HepG2 (cell line): ENCODE data around the gene ZKSCAN4. TPM values are rescaled to one million over a fixed set of nuclear protein-coding genes. Genes with fewer than 3 reads are reported as not detected.

ENCODE experiments used
- ATAC-seq: fragments of 200-7000 bp; cut with Tn5 transposase; 3 replicates; pipeline ENCODE4 v1.9.1; 2020; ENCODE audit warnings: mild to moderate bottlenecking, moderate library complexity
- BruUV-seq: library from RNA; stranded (reverse); fragments of 400-500 nt; replicated peaks from 2 replicates; lab custom pipeline; 2021; lab: Mats Ljungman, UMichigan
- CTCF ChIA-PET: fragments of 300-600 bp; formaldehyde crosslinking; extraction: SDS; loops from one replicate; lab custom pipeline; 2021; ENCODE audit warnings: low total read pairs, inconsistent platforms, low intra/inter-chr PET ratio; lab: Yijun Ruan, JAX
- POLR2A ChIA-PET: fragments of 350-600 bp; sonication (Branson Sonifier 250); formaldehyde crosslinking; loops from one replicate; lab custom pipeline; 2020; ENCODE audit warnings: antibody characterized with exemption, inconsistent platforms; lab: Yijun Ruan, JAX
- DNase-seq: peaks from one replicate; pipeline ENCODE4 v3.0.0-alpha.2; 2015; ENCODE audit warnings: low spot score
- FAIRE-seq: peaks from 3 replicates; lab custom pipeline; 2011; peaks lifted over from hg19 to GRCh38; lab: Jason Lieb, UNC
- H2AFZ ChIP-seq: one replicate; pipeline ENCODE4 v1.6.1; 2011; ENCODE audit warnings: low read length, inconsistent platforms
- H3K27ac ChIP-seq: fragments of 300-600 bp; 3 replicates; pipeline ENCODE4 v1.8.0; 2011; ENCODE audit warnings: mixed run types, mild to moderate bottlenecking, mixed read lengths, low read length, inconsistent platforms; ENCODE audit not compliant: insufficient read depth; ENCODE audit errors: extremely low read length
- H3K27me3 ChIP-seq, 2 experiments: fragments of 200-600 bp in 1 of 2; 2 replicates in 1 of 2; 3 replicates in 1 of 2; pipeline versions ENCODE4 v1.6.0 to v1.8.0; 2011; ENCODE audit warnings: low read length in 2 of 2, mild to moderate bottlenecking in 2 of 2, moderate library complexity in 2 of 2, inconsistent platforms in 1 of 2; ENCODE audit not compliant: insufficient read depth in 2 of 2, control insufficient read depth in 1 of 2
- H3K36me3 ChIP-seq, 2 experiments: fragments of 200-600 bp in 1 of 2; replicated peaks in 1 of 2; 2 replicates in 1 of 2; 3 replicates in 1 of 2; pipeline versions ENCODE4 v1.5.1 to v1.8.0; 2011; ENCODE audit warnings: low read length in 2 of 2, inconsistent platforms in 1 of 2; ENCODE audit not compliant: insufficient read depth in 2 of 2, control insufficient read depth in 1 of 2
- H3K4me1 ChIP-seq: 2 replicates; pipeline ENCODE4 v1.5.1; 2012; ENCODE audit warnings: low read length, inconsistent platforms; ENCODE audit not compliant: insufficient read depth
- H3K4me2 ChIP-seq: 2 replicates; pipeline ENCODE4 v1.6.0; 2011; ENCODE audit warnings: low read depth, low read length, inconsistent platforms
- H3K4me3 ChIP-seq, 3 experiments: fragments of 200-600 bp in 1 of 3; sonication (generic), shearing (Covaris generic) in 1 of 3; replicated peaks in 1 of 3; 2 replicates each; pipeline ENCODE4 v1.5.1; 2011 to 2016; ENCODE audit warnings: low read length in 3 of 3, inconsistent platforms in 2 of 3, low read depth in 2 of 3, mild to moderate bottlenecking in 2 of 3, control low read depth in 1 of 3, mixed read lengths in 1 of 3; ENCODE audit not compliant: insufficient read depth in 1 of 3
- H3K79me2 ChIP-seq: one replicate; pipeline ENCODE4 v1.6.1; 2011; ENCODE audit warnings: low read length, inconsistent platforms; ENCODE audit not compliant: insufficient read depth
- H3K9ac ChIP-seq: 2 replicates; pipeline ENCODE4 v1.6.0; 2011; ENCODE audit warnings: mild to moderate bottlenecking, low read depth, low read length, inconsistent platforms; ENCODE audit not compliant: insufficient read depth
- H3K9me3 ChIP-seq: 2 replicates; pipeline ENCODE4 v1.5.1; 2012; ENCODE audit warnings: mild to moderate bottlenecking, low read length
- H4K20me1 ChIP-seq: 2 replicates; pipeline ENCODE4 v1.6.0; 2011; ENCODE audit warnings: inconsistent platforms, mild to moderate bottlenecking, low read length, moderate library complexity; ENCODE audit not compliant: insufficient read depth
- ATF4 ChIP-seq, 2 experiments: fragments of 450-650 bp in 1 of 2; sonication (generic) in 1 of 2; formaldehyde crosslinking; IDR thresholded peaks; 2 replicates each; pipeline versions ENCODE4 v1.5.0 to v1.8.0; 2020 to 2022; ENCODE audit warnings: mild to moderate bottlenecking in 1 of 2, missing genetic modification reagents in 1 of 2
- E2F2 ChIP-seq: sonication (generic); formaldehyde crosslinking; IDR thresholded peaks from 2 replicates; pipeline ENCODE4 v1.4.0; 2020; ENCODE audit warnings: missing genetic modification reagents, borderline replicate concordance
- HIC2 ChIP-seq: sonication (generic); formaldehyde crosslinking; IDR thresholded peaks from 2 replicates; pipeline ENCODE4 v1.9.0; 2022; ENCODE audit warnings: low read depth, missing genetic modification reagents
- ISX ChIP-seq: sonication (generic); formaldehyde crosslinking; conservative IDR thresholded peaks from 2 replicates; pipeline ENCODE4 v1.5.0; 2020; ENCODE audit warnings: missing genetic modification reagents
- MLXIP ChIP-seq: sonication (generic); formaldehyde crosslinking; IDR thresholded peaks from 2 replicates; pipeline ENCODE4 v1.9.0; 2021; ENCODE audit warnings: missing genetic modification reagents, borderline replicate concordance
- NCOA1 ChIP-seq: sonication (generic); formaldehyde crosslinking; IDR thresholded peaks from 2 replicates; pipeline ENCODE4 v1.9.0; 2021; ENCODE audit warnings: missing genetic modification reagents
- ZNF782 ChIP-seq: sonication (generic); formaldehyde crosslinking; IDR thresholded peaks from 2 replicates; pipeline ENCODE4 v1.4.0; 2020; ENCODE audit warnings: missing genetic modification reagents, mild to moderate bottlenecking, borderline replicate concordance
- WGBS: methylation state at CpG from one replicate; pipeline ENCODE4 v1.1.6; 2017; ENCODE audit warnings: low lambda C conversion rate; 5-methylcytosine and 5-hydroxymethylcytosine counted together
- in situ Hi-C: cut with HindIII; loops from 2 replicates; pipeline ENCODE4 v1.10.0; 2017; ENCODE audit warnings: low pct_unique_long_range_greater_than_20kb; ENCODE audit not compliant: extremely low pct_ligation_motif_present
- intact Hi-C: fragments of 100-400 bp; cut with micrococcal nuclease; formaldehyde crosslinking; loops from one replicate; pipeline ENCODE4 v1.10.0; 2022; ENCODE audit not compliant: unreplicated experiment
- polyA plus RNA-seq, 8 experiments: library from polyadenylated mRNA; depleted of rRNA in 3 of 8; stranded (reverse) in 7 of 8; unstranded in 1 of 8; fragments of >200 nt; fragmentation: Illumina TruSeq in 4 of 8; extraction: Trizol in 4 of 8; gene quantifications; 2 replicates each; pipeline versions ENCODE4 v1.2.1 to v1.2.3, GENCODE V29; 2011 to 2016; ENCODE audit warnings: low read depth in 4 of 8, missing spikeins in 1 of 8, mixed read lengths in 1 of 8; ENCODE audit not compliant: insufficient read depth in 1 of 8
- total RNA-seq, 5 experiments: library from RNA; depleted of rRNA; stranded (reverse); fragments of >200 nt; fragmentation: Illumina TruSeq; extraction: Trizol; gene quantifications; 2 replicates each; pipeline ENCODE4 v1.2.3, GENCODE V29; 2016; ENCODE audit warnings: low read depth in 1 of 5

The ZKSCAN4 gene
- total and polyA plus RNA-seq, 2 of the 13 experiments (the other 11 are each of a cell fraction or from before 2014, with no cell fraction given), result 2.9 to 7.8 TPM

GRCh38 chr6:28280595-28281287 lies 28.7 kb upstream of the ZKSCAN4 start (continued):
- TF ChIP-seq ATF4 (CRISPR knock-in tag; IDR thresholded peaks at IDR 0.05), result 0 out of 4 replicates have a peak, but pooled peaks of 1 of the 2 experiments have one; percentile 17

- FAIRE-seq, result no peak
- CTCF ChIA-PET, result no interaction called here
- Histone ChIP-seq H3K27me3 (no peaks in the 10 kb centered on the region; a peak in 1 of 5 replicates), H3K4me1 (peaks cover 9% of the 10 kb centered on the region), H3K4me3 (no peak overlapping the region)
- ATAC-seq, result no peak
- TF ChIP-seq ISX (CRISPR knock-in tag), result no peak
- TF ChIP-seq, all 625 proteins: peak for 0
- Histone ChIP-seq H3K9me3 (no peaks in the 10 kb centered on the region), H2AFZ (no peak overlapping the region), H4K20me1 (no peaks in the 10 kb centered on the region), H3K9ac (no peak overlapping the region), H3K36me3 (peaks cover 5 to 45% of the 10 kb centered on the region in 2 experiments; a peak in 4 of 5 replicates), H3K79me2 (peaks cover 5% of the 10 kb centered on the region), H3K27ac (no peak overlapping the region), H3K4me2 (no peak overlapping the region)
- DNase-seq, result no peak
- POLR2A ChIA-PET, result interaction anchor here (1.8 kb wide), 1 partner anchor 11 kb away, joined by 7 read pairs; the partner anchor contains the start of gene ZSCAN26
- no TSS peak for BruUV-seq
- 78% methylated on average over 3 of the region's 3 CpGs for WGBS
- in situ Hi-C loops, result no loop called here
- intact Hi-C loops, result no loop called here
Measured at GRCh38 chr6:28277746-28278145, 25.7 kb upstream of the ZKSCAN4 start.

GRCh38 chr6:28274888-28275287 lies 22.8 kb upstream of the ZKSCAN4 start:
- Histone ChIP-seq H3K79me2 (no peaks in the 10 kb centered on the region), H3K4me2 (no peak overlapping the region), H3K4me3 (no peak overlapping the region), H3K27ac (no peak overlapping the region), H3K9me3 (no peaks in the 10 kb centered on the region), H3K27me3 (no peaks in the 10 kb centered on the region), H3K36me3 (peaks cover 11 to 56% of the 10 kb centered on the region in 2 experiments), H4K20me1 (no peaks in the 10 kb centered on the region), H3K9ac (no peak overlapping the region), H3K4me1 (peaks cover under 1% of the 10 kb centered on the region; the same call in 1 of the 2 replicates), H2AFZ (no peak overlapping the region)
- BruUV-seq, result no TSS peak
- DNase-seq (no peak), ATAC-seq (no peak), FAIRE-seq (no peak)
- intact Hi-C loops (no loop called here), in situ Hi-C loops (no loop called here)
- ChIA-PET POLR2A (interaction anchor here (0.6 kb wide), 1 partner anchor 620 kb away, joined by 3 read pairs; no protein-coding TSS in a partner anchor), CTCF (no interaction called here)
- TF ChIP-seq NCOA1 (CRISPR knock-in tag) (no peak), E2F2 (CRISPR knock-in tag) (no peak), ZNF782 (no peak), MLXIP (CRISPR knock-in tag) (no peak), HIC2 (CRISPR knock-in tag) (no peak)
